AG09319 (cell line): ENCODE data around the gene AGTRAP.

ENCODE experiments used
- DNase-seq: peaks from one replicate; pipeline ENCODE4 v3.0.0-alpha.2; 2010; ENCODE audit warnings: low read depth; ENCODE audit errors: extremely low read depth
- CTCF ChIP-seq: IDR thresholded peaks from 2 replicates; pipeline ENCODE4 v1.5.1; 2011; ENCODE audit warnings: low read depth, mild to moderate bottlenecking, inconsistent platforms, low read length, moderate library complexity

Gene AGTRAP

GRCh38 chr1:11693917-11694316, 42.0 kb upstream of the AGTRAP start:
- DNase-seq: no peak

GRCh38 chr1:11695861-11696260, 40.1 kb upstream of the AGTRAP start:
- no peak for TF ChIP-seq CTCF
- no peak for DNase-seq

More at GRCh38 chr1:11693917-11694316, 42.0 kb upstream of the AGTRAP start:
- TF ChIP-seq CTCF: no peak

- no peak for TF ChIP-seq CTCF
- DNase-seq: no peak
Measured at GRCh38 chr1:11697188-11697892, 38.6 kb upstream of the AGTRAP start.

GRCh38 chr1:11697893-11698210, 38.1 kb upstream of the AGTRAP start:
- TF ChIP-seq CTCF: no peak
- DNase-seq: no peak

GRCh38 chr1:11700601-11701467, 35.1 kb upstream of the AGTRAP start:
- no peak for TF ChIP-seq CTCF
- no peak for DNase-seq

- no peak for DNase-seq
Measured at GRCh38 chr1:11701551-11701961, 34.4 kb upstream of the AGTRAP start.

More at GRCh38 chr1:11701551-11701961, 34.4 kb upstream of the AGTRAP start:
- TF ChIP-seq CTCF: no peak
